Hepatocyte (in vitro differentiated cells): ENCODE results near the gene NYNRIN. TPM values are rescaled to one million over a fixed set of nuclear protein-coding genes. Genes with fewer than 3 reads are reported as not detected.
A peak's percentile ranks its signal among the peaks of the same experiment; 100 is the strongest.

Experiments used
- DNase-seq: peaks from one replicate; pipeline ENCODE4 v3.0.0-alpha.2; 2016; ENCODE audit warnings: low spot score
- H2AFZ ChIP-seq: fragments of 200-600 bp; sonication (generic); 2 replicates; pipeline ENCODE4 v1.6.0; 2016; ENCODE audit warnings: antibody characterized with exemption, mild to moderate bottlenecking
- H3K27ac ChIP-seq: fragments of 200-600 bp; sonication (generic); 2 replicates; pipeline ENCODE4 v1.5.1; 2016; ENCODE audit warnings: mild to moderate bottlenecking
- H3K27me3 ChIP-seq: fragments of 200-600 bp; sonication (generic); 2 replicates; pipeline ENCODE4 v1.6.1; 2016
- H3K36me3 ChIP-seq: fragments of 200-600 bp; sonication (generic); replicated peaks from 2 replicates; pipeline ENCODE4 v1.5.1; 2016; ENCODE audit warnings: low read depth; ENCODE audit not compliant: insufficient read depth
- H3K4me1 ChIP-seq: fragments of 200-600 bp; sonication (generic); 2 replicates; pipeline ENCODE4 v1.5.1; 2016; ENCODE audit warnings: mild to moderate bottlenecking, moderate library complexity; ENCODE audit not compliant: insufficient read depth
- H3K4me2 ChIP-seq: fragments of 200-600 bp; sonication (generic); 2 replicates; pipeline ENCODE4 v1.6.0; 2016
- H3K4me3 ChIP-seq: fragments of 200-600 bp; sonication (generic); 2 replicates; pipeline ENCODE4 v1.5.1; 2016; ENCODE audit warnings: mild to moderate bottlenecking
- H3K79me2 ChIP-seq: fragments of 200-600 bp; sonication (generic); 2 replicates; pipeline ENCODE4 v1.6.0; 2017; ENCODE audit warnings: mild to moderate bottlenecking
- H3K9me2 ChIP-seq: fragments of 200-600 bp; sonication (generic); replicated peaks from 2 replicates; pipeline ENCODE4 v1.6.0; 2017; ENCODE audit warnings: mild to moderate bottlenecking; ENCODE audit not compliant: insufficient read depth
- H3K9me3 ChIP-seq: fragments of 200-600 bp; sonication (generic); 2 replicates; pipeline ENCODE4 v1.5.1; 2016; ENCODE audit warnings: low read depth, mild to moderate bottlenecking
- H4K20me1 ChIP-seq: fragments of 200-600 bp; sonication (generic); 2 replicates; pipeline ENCODE4 v1.6.0; 2016; ENCODE audit warnings: mild to moderate bottlenecking; ENCODE audit not compliant: insufficient read depth, poor library complexity, severe bottlenecking
- CTCF ChIP-seq: fragments of 200-600 bp; sonication (generic); IDR thresholded peaks from 2 replicates; pipeline ENCODE4 v1.5.1; 2016; ENCODE audit warnings: antibody characterized with exemption, mild to moderate bottlenecking; ENCODE audit not compliant: poor library complexity
- EZH2 ChIP-seq: fragments of 200-600 bp; sonication (generic); IDR thresholded peaks from 2 replicates; pipeline ENCODE4 v1.6.1; 2016; ENCODE audit warnings: antibody characterized with exemption, mild to moderate bottlenecking, borderline replicate concordance
- EZH2phosphoT487 ChIP-seq: fragments of 200-600 bp; sonication (generic); IDR thresholded peaks from one replicate; pipeline ENCODE4 v1.6.1; 2018; ENCODE audit warnings: antibody characterized with exemption, mild to moderate bottlenecking, low read depth, moderate library complexity; ENCODE audit not compliant: unreplicated experiment, severe bottlenecking
- WGBS: methylation state at CpG from one replicate; pipeline ENCODE4 v1.1.6; 2016; ENCODE audit warnings: low lambda C conversion rate; ENCODE audit errors: missing lambda C conversion rate; 5-methylcytosine and 5-hydroxymethylcytosine counted together
- polyA plus RNA-seq: library from polyadenylated mRNA; unstranded; fragments of >200 nt; fragmentation: Nextera tagmentation; extraction: Ambion mirVana; gene quantifications from 2 replicates; pipeline ENCODE4 v1.2.1, GENCODE V29; 2016
- total RNA-seq: library from RNA; depleted of rRNA; stranded (reverse); fragments of >200 nt; gene quantifications from 2 replicates; pipeline ENCODE4 v1.2.3, GENCODE V29; 2014

NYNRIN gene
- total and polyA plus RNA-seq, 2 experiments from 2014 or later, result 34.5 to 56.5 TPM

GRCh38 chr14:24381363-24382063 is 17.3 kb upstream of the NYNRIN start:
- no peaks in the 10 kb centered on the region for H4K20me1 ChIP-seq
- H3K27ac ChIP-seq, result peak overlapping the region; percentile 30
- H3K27me3 ChIP-seq, result no peaks in the 10 kb centered on the region
- TF ChIP-seq CTCF, result no peak
- TF ChIP-seq EZH2phosphoT487, result no peak
- no peak for TF ChIP-seq EZH2
- no peak overlapping the region for H3K4me2 ChIP-seq
- no peaks in the 10 kb centered on the region for H3K36me3 ChIP-seq
- H3K4me1 ChIP-seq, result peaks cover 11% of the 10 kb centered on the region
- WGBS, result 84% methylated on average over 8 of the region's 8 CpGs
- DNase-seq, result no peak
- H2AFZ ChIP-seq, result no peak overlapping the region
- H3K9me3 ChIP-seq, result no peaks in the 10 kb centered on the region
- no peaks in the 10 kb centered on the region for H3K79me2 ChIP-seq
- no peak overlapping the region for H3K4me3 ChIP-seq
- H3K9me2 ChIP-seq, result no peaks in the 10 kb centered on the region

GRCh38 chr14:24382064-24382371 is 16.8 kb upstream of the NYNRIN start:
- Histone ChIP-seq H3K4me3 (no peak overlapping the region), H3K36me3 (no peaks in the 10 kb centered on the region), H3K9me2 (no peaks in the 10 kb centered on the region), H3K79me2 (no peaks in the 10 kb centered on the region), H3K4me1 (peaks cover 16% of the 10 kb centered on the region), H4K20me1 (no peaks in the 10 kb centered on the region), H2AFZ (no peak overlapping the region), H3K9me3 (no peaks in the 10 kb centered on the region), H3K27me3 (no peaks in the 10 kb centered on the region), H3K4me2 (no peak overlapping the region), H3K27ac (peak overlapping the region; percentile 30)
- no peak for DNase-seq
- TF ChIP-seq EZH2phosphoT487, result no peak
- TF ChIP-seq CTCF, result no peak
- no peak for TF ChIP-seq EZH2
- WGBS, result 54% methylated on average over 4 of the region's 4 CpGs

- Histone ChIP-seq H3K4me3 (no peak overlapping the region), H3K4me2 (no peak overlapping the region), H3K27me3 (no peaks in the 10 kb centered on the region), H3K27ac (no peak overlapping the region), H3K36me3 (no peaks in the 10 kb centered on the region), H2AFZ (no peak overlapping the region), H3K9me3 (no peaks in the 10 kb centered on the region), H3K9me2 (no peaks in the 10 kb centered on the region), H4K20me1 (no peaks in the 10 kb centered on the region), H3K4me1 (peaks cover 13% of the 10 kb centered on the region), H3K79me2 (no peaks in the 10 kb centered on the region)
- 91% methylated on average over 4 of the region's 4 CpGs for WGBS
- no peak for DNase-seq
- no peak for TF ChIP-seq CTCF
- no peak for TF ChIP-seq EZH2
- no peak for TF ChIP-seq EZH2phosphoT487
Measured at GRCh38 chr14:24384169-24384568, 14.6 kb upstream of the NYNRIN start.

GRCh38 chr14:24385524-24385923 is 13.3 kb upstream of the NYNRIN start:
- TF ChIP-seq EZH2phosphoT487, result no peak
- no peak for TF ChIP-seq CTCF
- TF ChIP-seq EZH2, result no peak
- no peaks in the 10 kb centered on the region for H3K9me3 ChIP-seq
- H2AFZ ChIP-seq, result no peak overlapping the region
- no peaks in the 10 kb centered on the region for H3K9me2 ChIP-seq
- peaks cover 13% of the 10 kb centered on the region for H3K4me1 ChIP-seq
- H4K20me1 ChIP-seq, result no peaks in the 10 kb centered on the region
- H3K36me3 ChIP-seq, result no peaks in the 10 kb centered on the region
- H3K27ac ChIP-seq, result no peak overlapping the region
- no peak for DNase-seq
- H3K4me2 ChIP-seq, result no peak overlapping the region
- H3K4me3 ChIP-seq, result no peak overlapping the region
- no peaks in the 10 kb centered on the region for H3K27me3 ChIP-seq
- H3K79me2 ChIP-seq, result no peaks in the 10 kb centered on the region
- 80% methylated on average over 4 of the region's 4 CpGs for WGBS
